BJ (cell line): ENCODE data around the gene ANO4. TPM values are rescaled to one million over a fixed set of nuclear protein-coding genes. Genes with fewer than 3 reads are reported as not detected.

Experiments used
- CTCF ChIA-PET: fragments of 350-600 bp; formaldehyde crosslinking; extraction: SDS; loops from one replicate; lab custom pipeline; 2021; ENCODE audit warnings: antibody characterized with exemption, inconsistent platforms; lab: Yijun Ruan, JAX
- POLR2A ChIA-PET: fragments of 300-600 bp; sonication (Branson Sonifier 250); formaldehyde crosslinking; extraction: SDS; loops from one replicate; lab custom pipeline; 2021; ENCODE audit warnings: antibody characterized with exemption; lab: Charles Lee
- DNase-seq: peaks from one replicate; pipeline ENCODE4 v3.0.0-alpha.2; 2011; ENCODE audit warnings: low read depth
- H3K27me3 ChIP-seq: 2 replicates; pipeline ENCODE4 v1.6.0; 2011; ENCODE audit warnings: low read length; ENCODE audit not compliant: control insufficient read depth, insufficient read depth
- H3K36me3 ChIP-seq: 2 replicates; pipeline ENCODE4 v1.5.1; 2011; ENCODE audit warnings: low read length; ENCODE audit not compliant: control insufficient read depth, insufficient read depth
- H3K4me3 ChIP-seq: 2 replicates; pipeline ENCODE4 v1.5.1; 2011; ENCODE audit warnings: low read depth, mild to moderate bottlenecking, control low read depth, low read length
- CTCF ChIP-seq: IDR thresholded peaks from 2 replicates; pipeline ENCODE4 v1.5.1; 2011; ENCODE audit warnings: low read depth, mild to moderate bottlenecking, control low read depth, inconsistent platforms, low read length, moderate library complexity; ENCODE audit not compliant: insufficient read depth
- polyA plus RNA-seq: library from polyadenylated mRNA; depleted of rRNA; stranded (reverse); fragments of >200 nt; gene quantifications from 2 replicates; pipeline ENCODE4 v1.2.3, GENCODE V29; 2011

The ANO4 gene
- polyA plus RNA-seq, 1 experiment = 7.1 TPM

GRCh38 chr12:100995201-100995600 is 200.6 kb downstream of the ANO4 start:
- CTCF ChIA-PET = interaction anchor here (0.7 to 1.1 kb wide), 2 partner anchors 10 to 326 kb away, joined by 3 read pairs; no protein-coding TSS in a partner anchor

DNA sequence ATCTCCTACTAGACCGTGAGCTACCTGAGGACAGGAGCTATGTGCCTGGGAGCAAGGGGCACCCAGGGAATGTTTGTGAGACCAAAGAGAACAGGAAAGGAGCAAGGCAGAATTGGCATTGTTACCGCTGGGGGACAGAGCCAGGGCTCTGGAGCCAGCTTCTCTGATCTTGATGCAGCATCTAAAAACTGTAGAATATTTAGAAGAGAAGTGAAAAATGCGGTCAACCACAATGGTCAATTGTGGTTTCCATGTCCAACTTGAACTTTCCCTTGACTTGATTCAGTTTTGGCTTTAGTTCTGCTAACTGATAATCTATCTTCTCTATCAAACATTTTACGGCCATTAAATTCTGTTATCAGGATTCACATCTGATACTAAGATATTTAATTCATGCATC is 201.2 kb downstream of the ANO4 start:
- Histone ChIP-seq H3K27me3 (no peaks in the 10 kb centered on the region), H3K4me3 (no peak overlapping the region), H3K36me3 (no peaks in the 10 kb centered on the region)
- no peak for TF ChIP-seq CTCF
- no peak for DNase-seq
- ChIA-PET CTCF (interaction anchor here (1.1 kb wide), 1 partner anchor 325 kb away, joined by 3 read pairs; no protein-coding TSS in a partner anchor), POLR2A (no interaction called here)

More at GRCh38 chr12:100995201-100995600, 200.6 kb downstream of the ANO4 start:
- Histone ChIP-seq H3K27me3 (no peaks in the 10 kb centered on the region), H3K4me3 (no peak overlapping the region), H3K36me3 (no peaks in the 10 kb centered on the region)
- TF ChIP-seq CTCF = no peak
- DNase-seq = no peak
- POLR2A ChIA-PET = no interaction called here

GRCh38 chr12:101001669-101002068 is 207.1 kb downstream of the ANO4 start:
- TF ChIP-seq CTCF = no peak
- no peaks in the 10 kb centered on the region for H3K27me3 ChIP-seq
- H3K36me3 ChIP-seq = no peaks in the 10 kb centered on the region
- POLR2A ChIA-PET = no interaction called here
- DNase-seq = no peak
- CTCF ChIA-PET = no interaction called here
- H3K4me3 ChIP-seq = no peak overlapping the region

DNA sequence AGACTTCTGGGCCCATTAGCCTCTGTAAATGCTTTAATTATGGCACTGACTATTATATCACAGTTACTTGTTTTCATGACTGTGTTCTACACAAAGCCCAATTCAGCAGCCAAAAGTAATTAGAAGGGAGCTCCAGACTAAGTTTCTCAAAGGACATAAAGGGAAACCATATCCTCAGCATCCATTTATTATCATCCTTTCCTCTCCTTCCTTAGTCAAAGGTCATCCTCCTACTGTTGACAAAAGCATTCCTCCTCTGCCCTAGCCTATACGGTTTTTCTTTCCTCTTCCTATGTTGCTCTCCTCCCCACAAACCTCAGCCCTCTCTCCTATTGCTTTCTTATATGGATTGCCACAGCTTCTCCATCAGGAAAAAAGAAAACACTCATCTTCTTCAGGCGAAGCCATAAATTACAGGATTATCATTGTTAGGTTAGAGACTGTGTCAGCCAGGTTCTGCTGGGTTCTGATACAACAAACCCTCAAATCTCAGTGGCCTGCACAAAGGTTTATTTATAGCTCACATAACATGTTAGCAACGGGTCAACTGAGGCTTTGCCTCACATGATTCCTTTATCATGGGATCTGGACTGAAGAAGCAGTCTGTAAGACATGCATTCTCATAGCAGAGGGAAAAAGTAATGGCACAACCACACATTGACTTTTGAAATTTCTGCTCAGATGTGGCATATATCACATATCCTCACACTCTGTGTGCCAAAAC is 208.3 kb downstream of the ANO4 start:
- DNase-seq = no peak
- CTCF ChIA-PET = interaction anchor here (0.7 kb wide), 1 partner anchor 72 kb away, joined by 4 read pairs; no protein-coding TSS in a partner anchor
- POLR2A ChIA-PET = no interaction called here
- H3K36me3 ChIP-seq = no peaks in the 10 kb centered on the region
- TF ChIP-seq CTCF = no peak
- no peaks in the 10 kb centered on the region for H3K27me3 ChIP-seq
- H3K4me3 ChIP-seq = no peak overlapping the region

GRCh38 chr12:101004898-101005297 is 210.3 kb downstream of the ANO4 start:
- no peak for TF ChIP-seq CTCF
- no peaks in the 10 kb centered on the region for H3K27me3 ChIP-seq
- ChIA-PET CTCF (interaction anchor here (0.9 to 1.4 kb wide), 2 partner anchors 10 to 11 kb away, joined by 3 to 4 read pairs; no protein-coding TSS in a partner anchor), POLR2A (no interaction called here)
- no peak for DNase-seq
- no peaks in the 10 kb centered on the region for H3K36me3 ChIP-seq
- H3K4me3 ChIP-seq = no peak overlapping the region
